Measurements from ENCODE around the gene HAUS7.

Gene HAUS7

DNA sequence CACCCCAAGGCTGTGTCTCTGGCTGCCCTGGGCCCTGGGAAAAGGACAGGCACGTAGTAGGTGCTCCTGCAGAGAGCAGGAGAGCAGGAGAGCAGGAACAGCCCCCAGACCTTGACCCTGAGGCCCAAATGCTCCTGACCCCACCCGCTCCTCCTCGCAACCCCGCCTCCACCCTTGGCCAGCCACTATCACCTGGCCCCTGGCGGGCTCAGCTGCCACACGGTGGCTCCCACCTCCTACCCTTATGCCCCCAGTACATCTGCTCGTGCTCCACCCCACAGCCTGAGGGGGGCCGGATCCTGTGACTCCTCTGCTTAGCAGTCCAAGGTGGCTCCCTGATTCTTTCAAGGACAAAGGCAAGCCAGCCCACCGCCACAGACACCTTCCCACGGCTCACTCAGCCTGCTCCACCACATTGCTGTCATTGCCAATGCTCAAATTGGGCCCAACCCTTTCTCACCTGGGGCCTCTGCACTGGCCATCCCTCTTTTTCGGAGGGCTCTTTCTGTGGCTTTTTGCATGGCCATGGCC is 5.4 kb upstream of the HAUS7 start:
- TF ChIP-seq, protein P1, sequence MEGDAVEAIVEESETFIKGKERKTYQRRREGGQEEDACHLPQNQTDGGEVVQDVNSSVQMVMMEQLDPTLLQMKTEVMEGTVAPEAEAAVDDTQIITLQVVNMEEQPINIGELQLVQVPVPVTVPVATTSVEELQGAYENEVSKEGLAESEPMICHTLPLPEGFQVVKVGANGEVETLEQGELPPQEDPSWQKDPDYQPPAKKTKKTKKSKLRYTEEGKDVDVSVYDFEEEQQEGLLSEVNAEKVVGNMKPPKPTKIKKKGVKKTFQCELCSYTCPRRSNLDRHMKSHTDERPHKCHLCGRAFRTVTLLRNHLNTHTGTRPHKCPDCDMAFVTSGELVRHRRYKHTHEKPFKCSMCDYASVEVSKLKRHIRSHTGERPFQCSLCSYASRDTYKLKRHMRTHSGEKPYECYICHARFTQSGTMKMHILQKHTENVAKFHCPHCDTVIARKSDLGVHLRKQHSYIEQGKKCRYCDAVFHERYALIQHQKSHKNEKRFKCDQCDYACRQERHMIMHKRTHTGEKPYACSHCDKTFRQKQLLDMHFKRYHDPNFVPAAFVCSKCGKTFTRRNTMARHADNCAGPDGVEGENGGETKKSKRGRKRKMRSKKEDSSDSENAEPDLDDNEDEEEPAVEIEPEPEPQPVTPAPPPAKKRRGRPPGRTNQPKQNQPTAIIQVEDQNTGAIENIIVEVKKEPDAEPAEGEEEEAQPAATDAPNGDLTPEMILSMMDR (conservative IDR thresholded peaks at IDR 0.05; ENCODE audit: control insufficient read depth, insufficient read depth, low read depth, low read length): no peak
- H3K4me3 ChIP-seq (ENCODE audit: control insufficient read depth, low read depth, low read length): no peak overlapping the region
- DNase-seq (ENCODE audit: low read depth): no peak

DNA sequence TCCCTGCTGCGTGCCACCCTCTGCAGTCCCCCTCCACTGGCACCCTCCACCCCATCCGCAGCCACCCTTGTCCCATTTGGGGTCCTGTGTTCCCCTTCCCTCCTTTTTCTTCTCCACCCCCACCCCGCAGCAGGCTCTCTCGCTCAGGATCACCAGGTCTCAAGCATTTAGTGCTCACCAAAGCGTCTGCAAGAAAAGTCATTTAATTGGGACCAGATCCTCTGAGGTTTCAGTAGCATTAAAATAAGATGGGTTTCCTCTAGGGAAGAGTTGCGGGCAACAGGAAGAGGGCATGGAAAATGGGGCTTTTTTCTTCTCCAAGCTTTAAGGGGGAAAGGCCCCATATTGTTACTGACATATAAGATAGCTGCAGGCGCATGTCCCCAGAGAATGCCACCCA is 4.9 kb upstream of the HAUS7 start:
- TF ChIP-seq, protein P1 (conservative IDR thresholded peaks at IDR 0.05; ENCODE audit: control insufficient read depth, insufficient read depth, low read depth, low read length): no peak
- H3K4me3 ChIP-seq (ENCODE audit: control insufficient read depth, low read depth, low read length): no peak overlapping the region
- no peak for DNase-seq (ENCODE audit: low read depth)

DNA sequence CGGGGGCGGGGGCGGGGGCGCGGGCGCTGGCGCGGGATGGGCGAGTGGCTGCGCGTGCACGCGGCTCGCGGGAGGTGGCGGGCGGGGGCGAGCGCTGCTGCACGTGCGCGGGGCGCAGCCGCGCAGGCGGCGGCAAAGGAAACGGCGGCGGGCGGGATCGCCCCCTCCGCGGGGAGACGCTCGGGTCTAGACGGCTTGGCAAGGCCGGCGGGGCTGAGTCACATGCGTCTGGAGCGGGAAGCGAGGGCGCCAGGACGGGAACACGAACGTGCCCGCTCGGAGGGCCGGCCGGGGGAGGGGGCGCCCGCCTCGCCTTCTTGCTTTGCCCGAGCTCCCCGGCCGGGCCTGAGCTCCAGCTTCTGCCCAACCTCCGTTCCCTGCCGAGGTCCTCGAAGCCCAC is 4.3 kb upstream of the HAUS7 start:
- DNase-seq (ENCODE audit: low read depth): peak; percentile 51
- TF ChIP-seq, protein P1 (conservative IDR thresholded peaks at IDR 0.05; ENCODE audit: control insufficient read depth, insufficient read depth, low read depth, low read length): no peak
- H3K4me3 ChIP-seq (ENCODE audit: control insufficient read depth, low read depth, low read length): no peak overlapping the region

DNA sequence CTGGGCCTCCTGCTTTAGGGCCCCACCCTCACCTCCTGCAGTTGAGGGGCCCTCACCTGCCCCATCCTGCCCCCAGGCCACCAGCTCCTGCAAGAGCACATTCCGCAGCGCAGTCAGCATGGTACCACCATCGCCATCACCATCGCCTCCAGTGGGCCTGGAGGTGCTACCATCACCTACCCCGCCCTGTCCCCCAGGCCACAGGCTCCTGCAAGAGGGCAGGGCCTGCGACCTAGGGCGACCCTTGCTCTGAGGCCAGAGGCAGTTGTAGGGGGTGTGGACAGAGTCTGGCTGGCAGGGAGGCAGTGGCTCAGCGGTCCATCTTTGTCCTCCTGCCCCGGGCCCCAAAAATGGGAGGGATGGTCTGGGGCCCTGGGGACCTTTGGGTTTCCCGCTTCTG is 3.9 kb upstream of the HAUS7 start:
- no peak for DNase-seq (ENCODE audit: low read depth)
- TF ChIP-seq, protein P1 (conservative IDR thresholded peaks at IDR 0.05; ENCODE audit: control insufficient read depth, insufficient read depth, low read depth, low read length): no peak
- no peak overlapping the region for H3K4me3 ChIP-seq (ENCODE audit: control insufficient read depth, low read depth, low read length)

DNA sequence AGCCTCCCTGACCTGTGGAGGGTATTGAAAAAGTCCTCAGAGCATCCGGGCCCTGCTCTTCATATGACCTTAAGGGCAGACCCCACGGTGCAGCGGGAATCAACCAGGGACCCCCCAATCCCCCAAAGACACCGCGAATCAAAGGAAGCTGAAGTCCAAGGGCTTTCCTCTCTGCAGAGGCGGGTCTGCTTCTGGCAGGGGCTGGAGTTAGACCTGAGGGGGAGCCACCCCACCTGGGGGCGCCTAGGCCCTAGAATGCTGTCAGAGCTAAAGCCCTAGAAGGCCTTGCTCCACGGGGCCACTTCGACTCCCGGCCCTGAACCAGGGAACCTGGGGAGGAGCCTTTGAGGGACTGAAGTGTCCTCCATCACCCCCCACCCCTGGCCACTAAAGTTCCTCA is 2.8 kb upstream of the HAUS7 start:
- TF ChIP-seq, protein P1 (conservative IDR thresholded peaks at IDR 0.05; ENCODE audit: control insufficient read depth, insufficient read depth, low read depth, low read length): no peak
- DNase-seq (ENCODE audit: low read depth): no peak
- H3K4me3 ChIP-seq (ENCODE audit: control insufficient read depth, low read depth, low read length): no peak overlapping the region

DNA sequence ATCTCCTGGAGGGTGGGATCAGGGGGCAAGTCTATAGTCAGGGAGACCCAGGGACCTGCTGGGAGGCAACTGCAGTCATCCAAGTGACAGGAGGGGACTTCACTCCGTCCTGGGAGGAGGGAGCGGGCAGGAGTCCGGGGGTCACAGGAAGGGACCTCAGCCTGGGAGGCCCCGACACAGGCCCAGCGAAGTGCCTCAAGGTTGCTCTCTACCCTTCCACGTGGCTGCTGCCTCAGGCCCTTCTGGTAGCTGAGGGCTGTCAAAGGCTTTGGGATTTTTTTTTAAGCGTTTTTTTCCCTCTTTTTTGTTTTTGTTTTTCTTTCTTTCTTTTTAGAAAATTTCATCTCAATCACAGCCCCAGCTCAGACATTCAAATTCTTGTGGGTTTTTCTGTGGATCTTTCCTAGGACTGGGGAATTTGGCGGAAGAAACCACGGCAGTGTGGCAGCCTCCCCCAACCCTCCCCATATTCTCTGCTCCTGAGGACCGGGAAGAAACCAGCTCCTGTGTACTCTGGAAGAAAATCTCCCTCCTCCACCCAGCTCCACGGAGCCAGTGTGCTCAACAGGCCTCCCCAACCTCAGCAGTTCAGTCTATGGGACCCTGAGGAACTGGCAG is 1.4 kb upstream of the HAUS7 start:
- H3K4me3 ChIP-seq (ENCODE audit: control insufficient read depth, low read depth, low read length): no peak overlapping the region
- no peak for DNase-seq (ENCODE audit: low read depth)
- TF ChIP-seq, protein P1 (conservative IDR thresholded peaks at IDR 0.05; ENCODE audit: control insufficient read depth, insufficient read depth, low read depth, low read length): no peak
